ENCODE measurements around the gene ITGAD. TPM values are rescaled to one million over a fixed set of nuclear protein-coding genes. Genes with fewer than 3 reads are reported as not detected.

The ITGAD gene
- total and polyA plus RNA-seq, 2 of the 13 experiments (the other 11 are each of a cell fraction or from before 2014, with no cell fraction given): not detected

DNA sequence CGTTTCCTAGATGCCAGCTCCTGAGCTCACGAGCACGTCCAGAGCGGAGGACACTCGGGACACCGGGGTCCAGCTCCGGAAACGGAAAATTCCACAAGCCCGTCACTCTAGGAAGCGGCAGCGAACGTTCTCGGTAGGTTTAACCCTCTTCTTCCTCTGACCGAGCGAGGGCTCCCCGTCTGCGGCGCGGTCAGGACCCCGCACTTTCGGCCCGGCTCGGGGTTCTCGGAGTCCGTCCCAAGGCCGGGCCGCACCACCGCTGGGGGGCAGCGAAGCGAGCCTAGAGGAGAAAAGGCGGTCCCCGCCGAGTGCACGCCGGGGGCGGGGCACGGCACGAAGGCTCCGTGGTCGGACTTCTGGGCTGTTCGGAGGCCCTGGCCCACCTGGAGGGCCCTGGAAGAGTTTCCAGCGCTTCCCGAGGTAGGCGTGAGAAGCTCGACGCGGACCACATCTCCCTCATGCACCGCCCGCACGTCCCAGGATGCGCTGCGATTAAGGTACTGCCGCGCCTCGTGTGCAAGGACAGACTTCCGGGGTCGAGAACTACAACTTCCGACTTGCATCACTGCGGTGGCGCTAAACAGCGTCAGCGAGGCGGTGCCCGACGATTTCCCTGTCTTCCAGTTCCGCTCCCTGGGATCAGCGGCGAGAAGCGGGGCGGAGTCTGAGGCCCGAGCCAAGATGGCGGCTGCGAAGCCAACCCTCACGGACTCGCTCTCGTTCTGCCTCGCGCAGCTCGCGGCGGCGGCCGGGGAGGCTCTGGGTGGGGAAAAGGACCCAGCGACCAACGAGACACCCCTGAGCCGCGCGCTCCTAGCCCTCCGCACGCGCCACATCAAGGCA is 65.9 kb downstream of the ITGAD start, which contains the start of gene ARMC5 (continued):
- no peak for TF ChIP-seq BCLAF1 (IDR thresholded peaks at IDR 0.05)
- TF ChIP-seq KDM3A (CRISPR knock-in tag; IDR thresholded peaks at IDR 0.05; ENCODE audit: low read depth): peak; percentile 88
- TF ChIP-seq ZNF773 (CRISPR knock-in tag; IDR thresholded peaks at IDR 0.05; ENCODE audit: borderline replicate concordance): peak; percentile 95
- TF ChIP-seq ELF1 (CRISPR knock-in tag; IDR thresholded peaks at IDR 0.05): peak; percentile 100
- no peak for TF ChIP-seq HMG20B (CRISPR knock-in tag; conservative IDR thresholded peaks at IDR 0.05)
- peak; percentile 27; the same call in 1 of the 2 replicates for TF ChIP-seq MYNN (CRISPR knock-in tag; IDR thresholded peaks at IDR 0.05; ENCODE audit: low read depth)
- TF ChIP-seq, protein P1, sequence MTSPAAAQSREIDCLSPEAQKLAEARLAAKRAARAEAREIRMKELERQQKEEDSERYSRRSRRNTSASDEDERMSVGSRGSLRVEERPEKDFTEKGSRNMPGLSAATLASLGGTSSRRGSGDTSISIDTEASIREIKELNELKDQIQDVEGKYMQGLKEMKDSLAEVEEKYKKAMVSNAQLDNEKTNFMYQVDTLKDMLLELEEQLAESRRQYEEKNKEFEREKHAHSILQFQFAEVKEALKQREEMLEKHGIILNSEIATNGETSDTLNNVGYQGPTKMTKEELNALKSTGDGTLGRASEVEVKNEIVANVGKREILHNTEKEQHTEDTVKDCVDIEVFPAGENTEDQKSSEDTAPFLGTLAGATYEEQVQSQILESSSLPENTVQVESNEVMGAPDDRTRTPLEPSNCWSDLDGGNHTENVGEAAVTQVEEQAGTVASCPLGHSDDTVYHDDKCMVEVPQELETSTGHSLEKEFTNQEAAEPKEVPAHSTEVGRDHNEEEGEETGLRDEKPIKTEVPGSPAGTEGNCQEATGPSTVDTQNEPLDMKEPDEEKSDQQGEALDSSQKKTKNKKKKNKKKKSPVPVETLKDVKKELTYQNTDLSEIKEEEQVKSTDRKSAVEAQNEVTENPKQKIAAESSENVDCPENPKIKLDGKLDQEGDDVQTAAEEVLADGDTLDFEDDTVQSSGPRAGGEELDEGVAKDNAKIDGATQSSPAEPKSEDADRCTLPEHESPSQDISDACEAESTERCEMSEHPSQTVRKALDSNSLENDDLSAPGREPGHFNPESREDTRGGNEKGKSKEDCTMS (CRISPR knock-in tag; conservative IDR thresholded peaks at IDR 0.05): no peak
- TF ChIP-seq SALL2 (CRISPR knock-in tag; IDR thresholded peaks at IDR 0.05): peak; percentile 98
- no peak for TF ChIP-seq ZNF484 (CRISPR knock-in tag; IDR thresholded peaks at IDR 0.05; ENCODE audit: borderline replicate concordance, low read depth)
- peak; percentile 86 for TF ChIP-seq MED1 (CRISPR knock-in tag; IDR thresholded peaks at IDR 0.05)
- TF ChIP-seq HNF1A (IDR thresholded peaks at IDR 0.05; ENCODE audit: low read depth): no peak
- peak; percentile 74; the same call in 1 of the 2 replicates for TF ChIP-seq HNF1A (CRISPR knock-in tag; IDR thresholded peaks at IDR 0.05; ENCODE audit: borderline replicate concordance)
- TF ChIP-seq MLXIP (CRISPR knock-in tag; IDR thresholded peaks at IDR 0.05; ENCODE audit: borderline replicate concordance): peak; percentile 84

All from HepG2 (cell line).